Activated CD8-positive, alpha-beta memory T cell treated with anti-CD3 and anti-CD28 coated beads for 36 hours (primary cell): ENCODE measurements around the gene CPTP. TPM values are rescaled to one million over a fixed set of nuclear protein-coding genes. Genes with fewer than 3 reads are reported as not detected.

Experiments used
- total RNA-seq, 2 experiments: library from RNA; stranded (reverse); gene quantifications; one replicate each; pipeline ENCODE4 v1.2.3, GENCODE V29; 2021

Gene CPTP
- total RNA-seq, 2 experiments from 2014 or later: 15.6 to 16.0 TPM

Other genes with a start within 250 kb of the CPTP start
- 10 to 100 TPM; 20.0 to 22.1 TPM for gene C1orf159, start 208.7 kb upstream of the CPTP start, total RNA-seq
- gene TTLL10, start 150.9 kb upstream of the CPTP start, total RNA-seq: not detected
- gene TNFRSF18, start 118.2 kb upstream of the CPTP start, total RNA-seq: 10 to 100 TPM; 79.2 to 80.8 TPM
- 100 to 1,000 TPM; 152 to 154 TPM for gene TNFRSF4, start 110.6 kb upstream of the CPTP start, total RNA-seq
- 100 to 1,000 TPM; 142 to 147 TPM for gene SDF4, start 92.8 kb upstream of the CPTP start, total RNA-seq
- gene B3GALT6, start 92.6 kb upstream of the CPTP start, total RNA-seq: 10 to 100 TPM; 22.4 to 23.0 TPM
- 1 to 10 TPM in 1 of 2 experiments, under 1 TPM in 1; 0.96 to 1.2 TPM for gene C1QTNF12, start 78.1 kb upstream of the CPTP start, total RNA-seq
- gene UBE2J2, start 50.9 kb upstream of the CPTP start, total RNA-seq: 10 to 100 TPM; 76.5 to 80.1 TPM
- gene SCNN1D, start 44.4 kb upstream of the CPTP start, total RNA-seq: 1 to 10 TPM; 3.1 to 4.7 TPM
- gene ACAP3, start 16.9 kb upstream of the CPTP start, total RNA-seq: 10 to 100 TPM; 33.6 to 38.3 TPM
- 10 to 100 TPM; 31.7 to 34.2 TPM for gene PUSL1, start 16.2 kb upstream of the CPTP start, total RNA-seq
- gene INTS11, start 142 bp upstream of the CPTP start, total RNA-seq: 100 to 1,000 TPM; 124 to 125 TPM
- under 1 TPM; 0.17 to 0.27 TPM for gene TAS1R3, start 6.5 kb downstream of the CPTP start, total RNA-seq
- gene DVL1, start 24.6 kb downstream of the CPTP start, total RNA-seq: 10 to 100 TPM; 43.8 to 45.2 TPM
- under 1 TPM; 0.29 to 0.55 TPM for gene MXRA8, start 33.8 kb downstream of the CPTP start, total RNA-seq
- gene AURKAIP1, start 50.4 kb downstream of the CPTP start, total RNA-seq: 100 to 1,000 TPM; 164 to 167 TPM
- 100 to 1,000 TPM; 110 to 112 TPM for gene CCNL2, start 74.5 kb downstream of the CPTP start, total RNA-seq
- gene MRPL20, start 82.5 kb downstream of the CPTP start, total RNA-seq: 100 to 1,000 TPM; 191 to 196 TPM
- gene ANKRD65, start 96.5 kb downstream of the CPTP start, total RNA-seq: not detected
- 1 to 10 TPM in 1 of 2 experiments, under 1 TPM in 1; 0.89 to 1.2 TPM for gene VWA1, start 110.9 kb downstream of the CPTP start, total RNA-seq
- 1 to 10 TPM; 1.0 to 1.3 TPM for gene ATAD3C, start 124.9 kb downstream of the CPTP start, total RNA-seq
- gene ATAD3B, start 147.0 kb downstream of the CPTP start, total RNA-seq: 10 to 100 TPM; 82.9 to 93.1 TPM
- 10 to 100 TPM; 92.8 to 97.5 TPM for gene ATAD3A, start 187.4 kb downstream of the CPTP start, total RNA-seq
- gene TMEM240, start 215.8 kb downstream of the CPTP start, total RNA-seq: under 1 TPM in 1 of 2 experiments, not detected in 1; 0.48 TPM